RWPE1 (cell line): ENCODE data around the gene MMAB.

Source experiments
- CTCF ChIA-PET: fragments of 350-600 bp; sonication (Branson Sonifier 250); formaldehyde crosslinking; extraction: SDS; loops from one replicate; lab custom pipeline; 2021; lab: Yijun Ruan, JAX
- POLR2A ChIA-PET: fragments of 400-600 bp; formaldehyde crosslinking; extraction: SDS; loops from one replicate; lab custom pipeline; 2020; ENCODE audit warnings: antibody characterized with exemption; ENCODE audit not compliant: low non-redundant PET; lab: Yijun Ruan, JAX
- DNase-seq: peaks from one replicate; pipeline ENCODE4 v3.0.0; 2012; ENCODE audit warnings: low spot score
- H3K27ac ChIP-seq: fragments of 450-650 bp; 2 replicates; pipeline ENCODE4 v1.5.1; 2017
- TF ChIP-seq, protein P1 (sequence below): fragments of 450-650 bp; conservative IDR thresholded peaks from 2 replicates; pipeline ENCODE4 v1.5.1; 2017; ENCODE audit warnings: low read depth, mild to moderate bottlenecking

The MMAB gene

DNA sequence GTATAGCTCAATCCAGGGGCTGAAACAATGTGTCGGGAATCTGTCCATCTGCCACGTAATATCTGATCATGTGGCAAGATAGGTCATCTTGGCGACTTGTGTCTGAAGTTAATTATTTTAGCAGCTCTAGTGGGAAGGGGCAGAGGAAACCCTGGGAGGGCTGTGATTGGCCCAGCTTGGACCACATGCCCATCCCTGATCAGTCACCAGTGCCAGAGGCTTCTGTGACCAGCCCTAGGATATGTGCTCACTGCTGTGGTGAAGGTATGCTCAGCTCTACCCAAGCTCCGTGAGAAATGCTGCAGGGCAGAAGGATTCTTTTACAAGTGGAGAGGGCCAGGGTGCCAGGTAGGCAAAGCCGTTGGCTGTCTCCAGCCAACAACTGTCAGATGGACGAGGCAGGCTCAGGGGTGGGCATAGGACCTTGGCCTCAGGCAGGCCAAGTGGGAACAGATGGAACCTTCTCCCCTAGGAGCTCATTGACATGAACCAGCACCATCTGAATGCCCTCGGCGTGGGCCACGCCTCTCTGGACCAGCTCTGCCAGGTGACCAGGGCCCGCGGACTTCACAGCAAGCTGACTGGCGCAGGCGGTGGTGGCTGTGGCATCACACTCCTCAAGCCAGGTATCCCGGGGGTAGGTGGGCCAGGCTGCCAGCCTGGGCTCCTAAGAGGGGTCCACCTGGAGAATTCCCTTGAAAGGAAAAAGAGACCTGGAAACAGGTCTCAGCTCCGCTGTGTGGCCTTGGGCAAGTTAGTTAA is 21.4 kb upstream of the MMAB start:
- ChIA-PET POLR2A (no interaction called here), CTCF (interaction anchor here (0.7 to 3.4 kb wide), 2 partner anchors 181 to 184 kb away, joined by 3 to 22 read pairs; no protein-coding TSS in a partner anchor)
- H3K27ac ChIP-seq: peak overlapping the region; percentile 52
- DNase-seq: no peak
- TF ChIP-seq, protein P1, sequence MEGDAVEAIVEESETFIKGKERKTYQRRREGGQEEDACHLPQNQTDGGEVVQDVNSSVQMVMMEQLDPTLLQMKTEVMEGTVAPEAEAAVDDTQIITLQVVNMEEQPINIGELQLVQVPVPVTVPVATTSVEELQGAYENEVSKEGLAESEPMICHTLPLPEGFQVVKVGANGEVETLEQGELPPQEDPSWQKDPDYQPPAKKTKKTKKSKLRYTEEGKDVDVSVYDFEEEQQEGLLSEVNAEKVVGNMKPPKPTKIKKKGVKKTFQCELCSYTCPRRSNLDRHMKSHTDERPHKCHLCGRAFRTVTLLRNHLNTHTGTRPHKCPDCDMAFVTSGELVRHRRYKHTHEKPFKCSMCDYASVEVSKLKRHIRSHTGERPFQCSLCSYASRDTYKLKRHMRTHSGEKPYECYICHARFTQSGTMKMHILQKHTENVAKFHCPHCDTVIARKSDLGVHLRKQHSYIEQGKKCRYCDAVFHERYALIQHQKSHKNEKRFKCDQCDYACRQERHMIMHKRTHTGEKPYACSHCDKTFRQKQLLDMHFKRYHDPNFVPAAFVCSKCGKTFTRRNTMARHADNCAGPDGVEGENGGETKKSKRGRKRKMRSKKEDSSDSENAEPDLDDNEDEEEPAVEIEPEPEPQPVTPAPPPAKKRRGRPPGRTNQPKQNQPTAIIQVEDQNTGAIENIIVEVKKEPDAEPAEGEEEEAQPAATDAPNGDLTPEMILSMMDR: no peak

DNA sequence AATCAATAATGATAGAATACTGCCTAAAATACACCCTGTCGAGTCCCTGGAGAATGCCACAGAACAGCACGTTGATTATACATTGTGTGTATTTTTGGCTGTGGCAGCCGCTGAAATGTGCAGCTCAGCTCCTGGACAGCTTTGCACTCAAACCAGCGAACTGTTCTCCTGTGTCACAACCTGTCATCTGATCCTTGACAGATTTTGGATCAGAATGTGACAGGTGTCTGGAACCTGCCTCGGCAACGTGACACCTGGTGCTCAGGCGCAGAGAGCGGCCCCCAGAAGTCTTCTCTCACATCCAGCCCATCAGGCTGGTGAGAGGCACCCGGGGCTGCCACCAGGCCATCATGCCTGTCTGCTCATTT is 19.6 kb upstream of the MMAB start:
- TF ChIP-seq, protein P1: no peak
- CTCF ChIA-PET: no interaction called here
- no peak overlapping the region for H3K27ac ChIP-seq
- no peak for DNase-seq
- POLR2A ChIA-PET: no interaction called here

DNA sequence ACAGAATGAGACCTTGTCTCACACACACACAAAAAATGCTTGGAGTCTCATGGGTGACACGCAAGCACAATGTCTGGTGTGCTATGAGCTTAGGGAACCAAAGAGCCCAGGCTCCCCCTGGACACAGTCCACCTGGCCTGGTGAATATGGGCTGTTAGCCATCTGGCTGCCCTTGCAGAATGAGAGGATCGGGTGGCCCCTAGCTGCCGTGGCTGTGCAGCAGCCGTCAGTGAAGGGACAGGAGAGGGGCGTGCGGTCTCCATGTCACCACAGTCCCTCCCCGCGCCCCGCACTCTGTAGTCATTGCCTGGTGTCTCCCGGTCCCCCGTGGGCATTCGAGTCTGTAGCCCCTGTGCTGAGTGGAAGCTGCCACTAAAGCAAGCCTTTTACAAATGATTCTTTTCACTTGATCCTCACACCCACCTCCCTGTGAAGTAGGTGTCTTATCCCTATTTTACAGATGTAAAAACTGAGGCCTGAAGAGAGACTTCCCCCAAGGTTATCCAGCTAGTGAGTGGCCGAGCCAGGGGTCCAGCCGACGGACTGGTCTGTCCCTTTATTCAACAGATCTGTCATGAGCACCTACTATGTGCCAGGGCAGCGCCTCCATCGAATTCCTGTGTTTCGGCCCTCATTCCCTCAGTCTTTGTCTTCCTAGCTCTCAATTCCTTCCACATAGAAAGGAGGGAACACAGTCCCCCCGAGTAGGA is 19.0 kb upstream of the MMAB start:
- no peak overlapping the region for H3K27ac ChIP-seq
- no peak for DNase-seq
- ChIA-PET CTCF (interaction anchor here (0.6 to 1.0 kb wide), 2 partner anchors 10 to 1554 kb away, joined by 3 to 4 read pairs; no protein-coding TSS in a partner anchor), POLR2A (no interaction called here)
- TF ChIP-seq, protein P1: no peak

DNA sequence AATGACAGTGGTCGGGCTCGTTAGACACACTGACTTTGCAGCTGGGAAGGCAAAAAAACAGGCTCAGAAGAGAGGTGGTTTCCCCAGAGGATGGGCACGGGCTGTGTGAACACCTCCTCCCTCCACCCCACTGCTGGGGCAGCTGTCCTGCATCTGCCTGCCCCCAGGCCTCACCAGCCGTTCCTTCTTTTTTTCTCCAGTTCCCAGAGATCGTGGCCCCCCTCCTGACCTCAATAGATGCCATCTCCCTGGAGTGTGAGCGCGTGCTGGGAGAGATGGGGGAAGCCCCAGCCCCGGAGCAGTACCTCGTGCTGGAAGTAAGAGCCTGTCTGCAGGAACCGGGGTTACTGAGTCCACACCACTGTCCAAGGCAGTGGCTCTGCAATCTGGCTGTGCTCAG is 17.7 kb upstream of the MMAB start:
- TF ChIP-seq, protein P1: no peak
- no peak for DNase-seq
- ChIA-PET CTCF (interaction anchor here (1.0 to 1.4 kb wide), 2 partner anchors 8 to 254 kb away, joined by 3 read pairs; no protein-coding TSS in a partner anchor), POLR2A (no interaction called here)
- H3K27ac ChIP-seq: peak overlapping the region; percentile 7; the same call in 1 of the 2 replicates

DNA sequence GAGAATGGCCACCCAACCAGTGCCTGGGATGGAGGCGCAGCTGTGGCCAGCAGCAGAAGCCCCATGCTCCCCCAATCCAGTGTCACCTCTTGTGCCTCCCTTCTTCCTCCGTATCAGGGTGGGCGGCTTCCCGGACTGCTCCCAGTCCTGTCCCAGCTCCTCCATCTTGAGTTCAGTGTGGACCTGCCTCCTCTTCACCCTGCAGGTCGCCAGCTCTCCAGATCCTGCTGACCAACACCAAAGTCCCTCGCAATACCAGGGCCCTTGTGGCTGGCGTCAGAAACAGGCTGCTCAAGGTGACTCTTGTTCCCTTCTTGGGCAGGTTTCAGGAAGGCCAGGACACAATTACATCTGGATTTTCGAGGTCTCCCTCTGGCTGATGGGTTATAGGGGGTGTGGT is 17.3 kb upstream of the MMAB start:
- TF ChIP-seq, protein P1: no peak
- ChIA-PET CTCF (interaction anchor here (1.4 kb wide), 1 partner anchor 255 kb away, joined by 3 read pairs; no protein-coding TSS in a partner anchor), POLR2A (no interaction called here)
- peak overlapping the region; percentile 7; the same call in 1 of the 2 replicates for H3K27ac ChIP-seq
- DNase-seq: no peak

DNA sequence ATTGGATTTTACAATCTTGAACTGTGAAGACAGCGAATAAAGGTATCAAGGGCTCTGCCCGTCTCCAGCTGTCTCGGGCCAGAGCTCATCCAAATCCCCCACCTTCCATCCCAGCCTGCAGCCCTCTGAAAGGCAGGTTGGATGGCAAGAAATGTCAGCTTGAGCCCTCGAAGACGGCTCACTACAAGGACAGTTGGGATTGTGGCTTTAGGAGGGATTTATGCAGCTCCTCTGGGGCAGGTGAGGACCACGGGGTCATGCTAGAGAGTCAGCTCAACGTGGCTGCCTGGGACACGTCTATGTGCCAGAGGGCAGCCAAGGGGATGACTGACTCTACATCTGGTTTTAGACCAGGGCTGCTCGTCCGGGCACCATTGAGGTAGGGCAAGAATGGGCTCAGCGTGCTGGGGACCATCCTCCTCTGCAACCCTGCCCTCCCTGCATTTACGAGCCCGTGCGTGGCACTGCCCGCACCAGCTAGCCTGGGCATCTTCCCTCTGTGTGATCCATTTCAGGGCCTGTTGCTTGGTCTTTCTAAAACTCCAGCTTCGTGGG is 16.5 kb upstream of the MMAB start:
- TF ChIP-seq, protein P1: no peak
- no peak for DNase-seq
- ChIA-PET CTCF (interaction anchor here (0.7 kb wide), 1 partner anchor 146 kb away, joined by 3 read pairs; no protein-coding TSS in a partner anchor), POLR2A (no interaction called here)
- H3K27ac ChIP-seq: peak overlapping the region; percentile 7; the same call in 1 of the 2 replicates
